Measurements from ENCODE around the gene CTPS1. TPM values are rescaled to one million over a fixed set of nuclear protein-coding genes. Genes with fewer than 3 reads are reported as not detected.

Gene CTPS1
- total RNA-seq, 4 donors from 2014 or later = 9.5 to 24.3 (median 14.7) TPM

DNA sequence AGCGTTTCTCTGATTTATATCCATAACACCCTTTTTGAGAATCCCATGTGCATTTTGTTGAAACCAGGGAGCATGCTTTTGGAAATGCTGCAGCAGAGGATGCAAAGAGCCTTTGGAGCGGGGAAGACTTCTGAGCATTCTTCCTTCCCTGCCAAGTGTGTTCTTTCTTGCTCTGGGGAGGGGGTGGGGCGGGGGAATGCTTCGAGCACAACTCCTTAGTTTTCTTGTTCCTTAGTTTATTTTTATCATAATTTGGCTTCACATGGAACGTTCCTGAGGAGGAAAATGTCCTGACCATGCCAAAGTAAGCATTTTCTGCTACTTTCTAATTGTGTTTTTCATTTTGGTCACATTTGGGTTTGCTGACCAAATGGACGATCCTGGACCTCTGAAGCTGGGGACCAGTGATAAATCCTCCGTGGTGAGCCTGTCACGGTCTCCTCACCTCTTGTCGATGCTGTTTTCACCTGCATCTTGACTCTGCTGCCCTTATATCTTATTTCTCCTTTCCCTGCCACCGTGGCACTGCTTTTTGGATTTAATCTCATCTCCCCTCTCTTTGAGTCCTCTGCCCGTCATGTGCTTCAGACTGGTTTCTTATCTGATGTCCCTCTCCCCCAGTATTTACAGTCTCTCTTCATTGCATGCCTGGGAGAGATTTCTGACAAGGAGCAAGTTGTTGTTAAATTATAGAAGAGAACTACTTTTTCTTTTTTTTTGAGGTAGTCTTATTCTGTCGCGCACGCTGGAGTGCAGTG is 2.4 kb downstream of the CTPS1 start:
- ATAC-seq (no peak), DNase-seq (no peak)
- in situ Hi-C loops (cut with MboI; ENCODE audit: low sequenced_read_pairs in 4 of 4) (no loop called here), intact Hi-C loops (cut with DNase I; ENCODE audit: low total_unique reads) (no loop called here)
- Histone ChIP-seq H3K27ac (no peak overlapping the region), H3K4me1 (peaks cover 11 to 14% of the 10 kb centered on the region in 2 donors), H3K36me3 (peaks cover 0 to 27% of the 10 kb centered on the region in 2 donors), H3K9me3 (no peaks in the 10 kb centered on the region), H3K27me3 (no peaks in the 10 kb centered on the region), H3K4me3 (no peak overlapping the region)
- TF ChIP-seq POLR2A (IDR thresholded peaks at IDR 0.05) (no peak), CTCF (IDR thresholded peaks at IDR 0.05 in 4 of 5, conservative IDR thresholded peaks at IDR 0.05 in 1 of 5) (no peak)

DNA sequence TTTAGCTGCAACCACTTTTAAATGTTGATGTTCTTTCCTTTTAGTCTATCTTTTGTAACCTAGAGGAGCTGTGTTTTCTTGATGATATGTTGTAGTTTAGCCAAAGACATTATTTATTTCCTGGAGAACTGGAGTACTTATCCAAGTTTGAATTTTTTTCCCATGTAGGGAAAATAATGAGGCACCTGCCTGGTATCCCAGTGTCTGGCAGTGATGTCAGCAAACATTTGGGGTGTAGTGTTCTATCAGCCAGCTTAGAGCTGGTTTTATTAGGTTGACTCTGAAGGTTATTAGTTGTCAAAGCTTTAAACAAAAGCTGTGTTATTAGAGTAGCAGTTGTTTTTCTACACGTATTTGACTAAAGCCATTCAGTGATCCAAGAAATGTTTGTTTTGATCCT is 3.2 kb downstream of the CTPS1 start:
- Histone ChIP-seq H3K4me1 (peaks cover 11 to 14% of the 10 kb centered on the region in 2 donors), H3K27me3 (no peaks in the 10 kb centered on the region), H3K27ac (no peak overlapping the region), H3K4me3 (no peak overlapping the region), H3K36me3 (peaks cover 0 to 35% of the 10 kb centered on the region in 2 donors), H3K9me3 (no peaks in the 10 kb centered on the region)
- no peak for ATAC-seq
- TF ChIP-seq CTCF (IDR thresholded peaks at IDR 0.05 in 4 of 5, conservative IDR thresholded peaks at IDR 0.05 in 1 of 5) = no peak
- no peak for TF ChIP-seq POLR2A (IDR thresholded peaks at IDR 0.05)
- intact Hi-C loops (cut with DNase I; ENCODE audit: low total_unique reads) (no loop called here), in situ Hi-C loops (cut with MboI; ENCODE audit: low sequenced_read_pairs in 4 of 4) (no loop called here)
- no peak for DNase-seq

DNA sequence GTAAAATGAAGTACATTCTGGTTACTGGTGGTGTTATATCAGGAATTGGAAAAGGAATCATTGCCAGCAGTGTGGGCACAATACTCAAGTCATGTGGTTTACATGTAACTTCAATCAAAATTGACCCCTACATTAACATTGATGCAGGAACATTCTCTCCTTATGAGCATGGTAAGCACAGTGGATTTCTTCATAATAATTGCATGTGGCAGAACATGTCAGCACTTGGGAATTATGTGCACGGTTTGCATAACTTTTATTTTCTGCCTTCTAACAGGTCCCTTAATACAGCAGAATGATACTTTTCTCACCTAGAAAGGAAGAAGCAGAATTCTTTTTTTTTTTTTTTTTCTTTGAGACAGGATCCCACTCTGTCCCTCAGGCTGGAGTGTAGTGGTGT is 3.8 kb downstream of the CTPS1 start:
- no peak overlapping the region for H3K4me3 ChIP-seq
- H3K36me3 ChIP-seq = peaks cover 0 to 41% of the 10 kb centered on the region in 2 donors
- no peaks in the 10 kb centered on the region for H3K9me3 ChIP-seq
- peaks cover 11 to 14% of the 10 kb centered on the region in 2 donors for H3K4me1 ChIP-seq
- intact Hi-C loops (cut with DNase I; ENCODE audit: low total_unique reads) (no loop called here), in situ Hi-C loops (cut with MboI; ENCODE audit: low sequenced_read_pairs in 4 of 4) (no loop called here)
- no peak overlapping the region for H3K27ac ChIP-seq
- DNase-seq = no peak
- TF ChIP-seq POLR2A (IDR thresholded peaks at IDR 0.05) (no peak), CTCF (IDR thresholded peaks at IDR 0.05 in 4 of 5, conservative IDR thresholded peaks at IDR 0.05 in 1 of 5) (no peak)
- ATAC-seq = no peak
- H3K27me3 ChIP-seq = no peaks in the 10 kb centered on the region

DNA sequence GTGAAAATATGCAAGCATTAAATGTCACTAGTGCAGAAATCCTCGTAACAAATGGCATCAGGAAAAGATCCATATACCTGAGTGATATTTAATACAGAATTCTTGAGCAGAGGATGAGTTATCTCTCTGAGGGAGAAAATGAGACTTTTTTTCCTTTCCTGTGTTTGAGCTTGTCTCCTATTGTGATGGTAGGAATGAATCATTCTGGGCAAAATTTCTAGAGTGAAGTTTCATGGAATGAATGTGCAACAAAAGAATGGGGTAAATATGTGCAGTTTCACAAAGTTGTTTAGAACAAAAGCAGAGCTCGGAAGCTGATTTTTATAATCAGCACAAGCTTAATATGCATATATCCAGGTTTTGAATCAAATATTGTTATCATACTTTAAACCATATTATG is 4.6 kb downstream of the CTPS1 start:
- H3K27ac ChIP-seq = no peak overlapping the region
- intact Hi-C loops (cut with DNase I; ENCODE audit: low total_unique reads) (no loop called here), in situ Hi-C loops (cut with MboI; ENCODE audit: low sequenced_read_pairs in 4 of 4) (no loop called here)
- DNase-seq (no peak), ATAC-seq (no peak)
- no peak for TF ChIP-seq POLR2A (IDR thresholded peaks at IDR 0.05)
- TF ChIP-seq CTCF (IDR thresholded peaks at IDR 0.05 in 4 of 5, conservative IDR thresholded peaks at IDR 0.05 in 1 of 5) = no peak
- no peaks in the 10 kb centered on the region for H3K9me3 ChIP-seq
- H3K27me3 ChIP-seq = no peaks in the 10 kb centered on the region
- H3K4me3 ChIP-seq = no peak overlapping the region
- peaks cover 0 to 46% of the 10 kb centered on the region in 2 donors for H3K36me3 ChIP-seq
- peaks cover 9 to 14% of the 10 kb centered on the region in 2 donors for H3K4me1 ChIP-seq

Measured in gastrocnemius medialis (tissue), 4 donors.